ENCODE measurements around the gene DDN. TPM values are rescaled to one million over a fixed set of nuclear protein-coding genes. Genes with fewer than 3 reads are reported as not detected.

The DDN gene
- total RNA-seq, 4 donors from 2014 or later = 26.8 to 415 (median 232) TPM

DNA sequence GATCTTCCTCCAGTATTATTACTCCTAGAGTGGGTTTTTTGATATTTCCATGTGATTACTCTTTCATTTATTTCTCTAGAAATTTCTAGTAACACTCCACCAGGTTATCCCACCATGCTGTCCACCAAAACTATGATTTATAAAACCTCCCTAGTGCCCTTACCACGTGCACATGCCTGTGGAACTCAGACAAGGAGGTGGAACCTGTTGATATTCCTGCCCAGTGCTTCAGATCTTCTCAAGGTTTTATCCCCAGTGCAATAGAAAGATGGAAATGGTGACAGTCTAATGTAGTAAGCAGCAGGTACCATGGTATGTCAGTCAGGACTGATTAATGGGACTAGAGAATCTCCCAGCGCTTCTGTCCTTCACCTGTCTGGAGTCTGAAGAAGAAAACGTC is 38.3 kb downstream of the DDN start:
- H3K9me3 ChIP-seq = no peaks in the 10 kb centered on the region
- TF ChIP-seq POLR2A (IDR thresholded peaks at IDR 0.05) (no peak), CTCF (IDR thresholded peaks at IDR 0.05 in 4 of 5, conservative IDR thresholded peaks at IDR 0.05 in 1 of 5) (no peak)
- H3K4me1 ChIP-seq = peaks cover 14 to 15% of the 10 kb centered on the region in 2 donors
- H3K27me3 ChIP-seq = peaks cover 0 to 5% (median 4%) of the 10 kb centered on the region in 3 donors
- H3K4me3 ChIP-seq = no peak overlapping the region
- H3K36me3 ChIP-seq = no peaks in the 10 kb centered on the region
- ATAC-seq (no peak), DNase-seq (no peak)
- in situ Hi-C loops (cut with MboI; ENCODE audit: low sequenced_read_pairs in 4 of 4) (no loop called here), intact Hi-C loops (cut with DNase I; ENCODE audit: low total_unique reads) (no loop called here)
- no peak overlapping the region for H3K27ac ChIP-seq

DNA sequence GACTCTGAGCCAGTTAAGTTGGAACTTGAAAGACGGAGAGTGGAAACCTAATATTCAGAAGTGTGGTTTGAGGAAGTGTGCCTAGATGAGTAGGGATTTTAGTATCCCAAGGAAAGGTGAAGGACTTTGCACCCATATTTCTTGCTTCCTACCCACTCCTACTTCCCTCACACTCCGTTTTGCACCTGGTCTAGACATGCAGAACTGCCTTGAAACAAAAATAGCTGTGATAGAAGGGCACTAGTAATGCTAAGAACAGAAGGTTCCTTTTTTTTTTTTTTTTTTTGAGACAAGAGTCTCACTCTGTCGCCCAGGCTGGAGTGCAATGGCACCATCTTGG is 41.2 kb downstream of the DDN start:
- Histone ChIP-seq H3K36me3 (no peaks in the 10 kb centered on the region), H3K9me3 (no peaks in the 10 kb centered on the region), H3K4me1 (peaks cover 15 to 16% of the 10 kb centered on the region in 2 donors), H3K27me3 (peaks cover 0 to 5% (median 4%) of the 10 kb centered on the region in 3 donors), H3K27ac (peak overlapping the region in 1 of 4 donors; percentile 81), H3K4me3 (peak overlapping the region; percentile 86 to 100 (median 88))
- DNase-seq (no peak), ATAC-seq (no peak)
- in situ Hi-C loops (cut with MboI; ENCODE audit: low sequenced_read_pairs in 4 of 4) (no loop called here), intact Hi-C loops (cut with DNase I; ENCODE audit: low total_unique reads) (no loop called here)
- TF ChIP-seq CTCF (IDR thresholded peaks at IDR 0.05 in 4 of 5, conservative IDR thresholded peaks at IDR 0.05 in 1 of 5) (no peak), POLR2A (IDR thresholded peaks at IDR 0.05) (no peak)

- H3K27me3 ChIP-seq = peaks cover 0 to 4% (median 0%) of the 10 kb centered on the region in 3 donors
- peak within 1 kb of the TSS; percentile 58 to 81 (median 74) for H3K27ac ChIP-seq
- DNase-seq (peak; percentile 82 to 83), ATAC-seq (peak; percentile 89 to 92)
- no peaks in the 10 kb centered on the region for H3K9me3 ChIP-seq
- H3K4me1 ChIP-seq = peaks cover 15 to 16% of the 10 kb centered on the region in 2 donors
- TF ChIP-seq CTCF (IDR thresholded peaks at IDR 0.05 in 4 of 5, conservative IDR thresholded peaks at IDR 0.05 in 1 of 5) (no peak), POLR2A (IDR thresholded peaks at IDR 0.05) (peak; percentile 41 to 43)
- H3K4me3 ChIP-seq = peak within 1 kb of the TSS; percentile 86 to 100 (median 88)
- in situ Hi-C loops (cut with MboI; ENCODE audit: low sequenced_read_pairs in 4 of 4) (no loop called here), intact Hi-C loops (cut with DNase I; ENCODE audit: low total_unique reads) (no loop called here)
- H3K36me3 ChIP-seq = no peaks in the 10 kb centered on the region
These were observed 41.8 kb downstream of the DDN start, which contains the start of gene ARF3 for GRCh38 chr12:48957141-48958048. Gene ARF3 (minus strand): TSS chr12:48957487. CDS start chr12:48941095, 16,392 bp downstream.

DNA sequence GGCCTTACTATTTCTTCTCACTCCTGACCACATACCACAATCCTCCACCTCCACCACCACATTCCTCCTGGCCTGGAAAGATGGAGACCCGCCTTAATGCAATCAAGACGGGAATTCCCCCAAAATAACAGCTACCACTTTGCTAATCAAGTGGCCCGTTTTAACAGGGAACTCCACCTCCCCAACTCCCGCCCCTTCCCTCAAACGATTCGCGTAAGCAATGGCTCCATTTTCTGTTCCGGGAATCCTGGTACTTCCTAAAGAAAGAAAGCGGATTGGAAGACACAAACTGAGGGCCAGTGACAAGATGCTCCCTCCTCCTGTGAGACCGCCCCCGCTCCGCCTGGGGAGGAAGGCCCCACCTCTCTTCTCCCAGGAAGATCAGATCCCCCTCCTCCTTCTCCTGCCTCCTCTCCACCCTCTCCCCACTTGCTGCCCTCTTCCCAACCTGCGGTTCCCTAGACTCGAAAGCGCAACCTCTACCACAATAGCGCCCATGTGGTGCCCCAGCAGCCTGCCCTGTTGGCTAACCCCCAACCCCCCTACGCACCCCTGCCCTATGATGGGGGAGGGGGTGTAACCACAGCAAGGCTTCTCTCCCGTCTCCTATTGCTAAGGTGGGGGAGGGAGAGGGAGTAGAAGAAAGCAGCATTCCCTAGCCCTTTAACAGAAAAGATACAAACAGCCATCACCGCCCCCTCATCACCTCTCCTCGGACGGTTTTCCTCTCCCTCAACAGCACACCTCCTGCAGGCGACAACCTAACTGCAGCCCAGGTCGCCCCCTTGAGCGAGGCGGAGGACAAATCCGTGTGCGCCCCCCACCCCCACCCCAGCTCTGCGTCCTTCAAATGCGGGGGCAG is 42.7 kb downstream of the DDN start:
- peak; percentile 55 to 66 for ATAC-seq
- TF ChIP-seq CTCF (IDR thresholded peaks at IDR 0.05 in 4 of 5, conservative IDR thresholded peaks at IDR 0.05 in 1 of 5) = no peak
- TF ChIP-seq POLR2A (IDR thresholded peaks at IDR 0.05) = peak in 1 of 2 donors; percentile 14

More for the DNA sequence above, 42.7 kb downstream of the DDN start:
- H3K4me1 ChIP-seq = peaks cover 15 to 16% of the 10 kb centered on the region in 2 donors
- peak; percentile 62 to 68 for DNase-seq
- intact Hi-C loops (cut with DNase I; ENCODE audit: low total_unique reads) = no loop called here
- H3K27me3 ChIP-seq = peaks cover 0 to 4% (median 0%) of the 10 kb centered on the region in 3 donors
- no peaks in the 10 kb centered on the region for H3K36me3 ChIP-seq
- in situ Hi-C loops (cut with MboI; ENCODE audit: low sequenced_read_pairs in 4 of 4) = no loop called here
- H3K4me3 ChIP-seq = peak overlapping the region; percentile 86 to 100 (median 88)
- H3K9me3 ChIP-seq = no peaks in the 10 kb centered on the region
- H3K27ac ChIP-seq = peak overlapping the region; percentile 58 to 81 (median 74)

Measured in gastrocnemius medialis (tissue), 4 donors.